ENCODE results near the gene TERB1.

Gene TERB1

DNA sequence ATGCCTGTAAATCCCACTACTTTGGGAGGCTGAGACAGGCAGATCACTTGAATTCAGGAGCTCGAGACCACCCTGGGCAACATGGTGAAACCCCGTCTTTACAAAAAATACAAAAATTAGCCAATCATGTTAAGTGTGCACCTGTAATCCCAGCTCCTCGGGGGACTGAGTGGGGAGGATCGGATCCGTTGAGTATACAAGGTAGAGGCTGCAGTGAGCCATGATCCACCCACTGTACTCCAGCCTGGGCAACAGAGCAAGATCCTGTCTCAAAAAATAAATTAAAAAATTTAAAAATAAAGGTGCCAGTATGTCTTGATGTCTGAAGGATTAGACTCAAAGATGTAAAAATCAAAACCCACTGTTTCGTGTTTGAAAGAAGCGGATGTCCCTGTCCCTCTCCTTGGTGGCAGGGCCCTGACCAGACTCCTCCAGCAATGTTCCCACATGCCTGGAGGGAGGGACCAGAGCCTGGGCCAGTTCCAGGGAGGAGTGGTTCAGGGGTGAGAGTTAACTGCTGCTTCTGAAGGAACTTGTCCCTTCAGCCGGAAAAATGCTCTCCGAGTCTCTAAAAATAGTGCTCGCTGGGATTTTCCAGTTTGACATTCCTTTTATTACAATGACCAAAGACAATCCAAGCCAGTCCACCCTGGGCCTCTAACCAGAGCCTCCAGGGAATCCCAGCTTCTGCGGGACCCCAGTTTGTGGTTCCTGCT, 95.4 kb downstream of the TERB1 start:
- DNase-seq: peak in 11 of 58 donors; percentile 10 to 46 (median 21)

Data from anterior cingulate cortex (tissue), 58 donors.